Panc1 (cell line): ENCODE data around the gene CEND1. TPM values are rescaled to one million over a fixed set of nuclear protein-coding genes. Genes with fewer than 3 reads are reported as not detected.

Experiments
- ATAC-seq: fragments of 200-7000 bp; cut with Tn5 transposase; 2 replicates; pipeline ENCODE4 v1.9.1; 2020; ENCODE audit warnings: mild to moderate bottlenecking, moderate library complexity
- BruUV-seq: library from RNA; stranded (reverse); fragments of 400-500 nt; replicated peaks from 2 replicates; lab custom pipeline; 2021; lab: Mats Ljungman, UMichigan
- CTCF ChIA-PET: fragments of 300-600 bp; sonication (Branson Sonifier 250); formaldehyde crosslinking; loops from one replicate; lab custom pipeline; 2022; ENCODE audit warnings: antibody characterized with exemption; lab: Charles Lee
- POLR2A ChIA-PET: fragments of 300-600 bp; sonication (Branson Sonifier 250); formaldehyde crosslinking; loops from one replicate; lab custom pipeline; 2022; ENCODE audit warnings: antibody characterized with exemption; lab: Charles Lee
- DNase-seq: peaks from one replicate; pipeline ENCODE4 v3.0.0-alpha.2; 2010; ENCODE audit warnings: low read depth, low spot score
- H3K27ac ChIP-seq: 2 replicates; pipeline ENCODE4 v1.5.1; 2011; ENCODE audit warnings: mild to moderate bottlenecking, low read length, inconsistent platforms
- H3K27me3 ChIP-seq: fragments of 200-500 bp; sonication (Bioruptor generic); 2 replicates; pipeline ENCODE4 v1.6.0; 2014; ENCODE audit warnings: low read length, inconsistent platforms; ENCODE audit not compliant: control insufficient read depth, insufficient read depth
- H3K36me3 ChIP-seq: fragments of 200-500 bp; sonication (Bioruptor generic); 2 replicates; pipeline ENCODE4 v1.5.1; 2014; ENCODE audit warnings: inconsistent platforms, mild to moderate bottlenecking, low read length, moderate library complexity; ENCODE audit not compliant: control insufficient read depth, insufficient read depth
- H3K4me1 ChIP-seq: 2 replicates; pipeline ENCODE4 v1.5.1; 2011; ENCODE audit warnings: inconsistent platforms, mild to moderate bottlenecking, low read length, moderate library complexity; ENCODE audit not compliant: control insufficient read depth, insufficient read depth
- H3K4me3 ChIP-seq, 2 experiments: 2 replicates each; pipeline ENCODE4 v1.5.1; 2011 to 2012; ENCODE audit warnings: low read depth in 2 of 2, low read length in 2 of 2, mild to moderate bottlenecking in 2 of 2, inconsistent platforms in 1 of 2, moderate library complexity in 1 of 2
- H3K9me3 ChIP-seq: fragments of 200-500 bp; sonication (Bioruptor generic); 2 replicates; pipeline ENCODE4 v1.5.1; 2014; ENCODE audit warnings: low read depth, mild to moderate bottlenecking, inconsistent platforms, low read length, moderate library complexity; ENCODE audit not compliant: control insufficient read depth, insufficient read depth
- CTCF ChIP-seq: fragments of 450-650 bp; IDR thresholded peaks from 2 replicates; pipeline ENCODE4 v1.5.1; 2017; ENCODE audit warnings: mild to moderate bottlenecking
- POLR2AphosphoS5 ChIP-seq: IDR thresholded peaks from 2 replicates; pipeline ENCODE4 v1.6.1; 2012; ENCODE audit warnings: mild to moderate bottlenecking, low read depth, low read length, moderate library complexity
- REST ChIP-seq, 2 experiments: IDR thresholded peaks; 2 replicates each; pipeline ENCODE4 v1.6.1; 2011 to 2012; ENCODE audit warnings: low read depth in 2 of 2, control low read depth in 1 of 2, low read length in 1 of 2, mild to moderate bottlenecking in 1 of 2, moderate library complexity in 1 of 2; ENCODE audit not compliant: insufficient read depth in 1 of 2
- SIN3A ChIP-seq: IDR thresholded peaks from 2 replicates; pipeline ENCODE4 v1.6.1; 2012; ENCODE audit warnings: low read depth, mild to moderate bottlenecking, low read length, moderate library complexity, borderline replicate concordance; ENCODE audit not compliant: insufficient read depth
- TCF7L2 ChIP-seq: IDR thresholded peaks from 2 replicates; pipeline ENCODE4 v1.6.1; 2011; ENCODE audit warnings: mild to moderate bottlenecking, low read depth, low read length, inconsistent platforms
- in situ Hi-C: cut with HindIII; loops from 2 replicates; pipeline ENCODE4 v1.10.0; 2016; ENCODE audit warnings: low sequenced_read_pairs, low pct_unique_long_range_greater_than_20kb
- intact Hi-C: fragments of 100-400 bp; cut with micrococcal nuclease; formaldehyde crosslinking; loops from one replicate; pipeline ENCODE4 v1.10.0; 2022; ENCODE audit not compliant: unreplicated experiment
- total RNA-seq: library from RNA; stranded (reverse); gene quantifications from one replicate; pipeline ENCODE4 v1.2.1, GENCODE V29; 2021; ENCODE audit not compliant: unreplicated experiment

CEND1 gene
- total RNA-seq, 1 experiment from 2014 or later = 15.9 TPM

GRCh38 chr11:820655-821511 lies 31.0 kb upstream of the CEND1 start:
- DNase-seq = no peak
- ChIA-PET CTCF (interaction anchor here (0.7 kb wide), 2 partner anchors 9 to 18 kb away, joined by 3 to 4 read pairs; no protein-coding TSS in a partner anchor), POLR2A (interaction anchor here (0.9 to 1.9 kb wide), 2 partner anchors 8 to 12 kb away, joined by 3 to 11 read pairs; partner anchors contain the start of gene CRACR2B)
- Histone ChIP-seq H3K27ac (peak overlapping the region; percentile 89), H3K36me3 (0 out of 2 replicates have a peak, but pooled peaks cover 2% of the 10 kb centered on the region), H3K4me3 (peak overlapping the region; percentile 80 to 88), H3K4me1 (peaks cover 51% of the 10 kb centered on the region), H3K27me3 (no peaks in the 10 kb centered on the region), H3K9me3 (no peaks in the 10 kb centered on the region)
- intact Hi-C loops = no loop called here
- TF ChIP-seq CTCF (no peak), REST (IDR thresholded peaks at IDR 0.05; ENCODE audit: insufficient read depth in 1 of 2, low read depth in 2 of 2, low read length in 1 of 2) (no peak), POLR2AphosphoS5 (peak; percentile 69; the same call in 1 of the 2 replicates), TCF7L2 (no peak), SIN3A (peak; percentile 94; the same call in 1 of the 2 replicates)
- no TSS peak for BruUV-seq
- in situ Hi-C loops = no loop called here
- ATAC-seq = peak; percentile 63

DNA sequence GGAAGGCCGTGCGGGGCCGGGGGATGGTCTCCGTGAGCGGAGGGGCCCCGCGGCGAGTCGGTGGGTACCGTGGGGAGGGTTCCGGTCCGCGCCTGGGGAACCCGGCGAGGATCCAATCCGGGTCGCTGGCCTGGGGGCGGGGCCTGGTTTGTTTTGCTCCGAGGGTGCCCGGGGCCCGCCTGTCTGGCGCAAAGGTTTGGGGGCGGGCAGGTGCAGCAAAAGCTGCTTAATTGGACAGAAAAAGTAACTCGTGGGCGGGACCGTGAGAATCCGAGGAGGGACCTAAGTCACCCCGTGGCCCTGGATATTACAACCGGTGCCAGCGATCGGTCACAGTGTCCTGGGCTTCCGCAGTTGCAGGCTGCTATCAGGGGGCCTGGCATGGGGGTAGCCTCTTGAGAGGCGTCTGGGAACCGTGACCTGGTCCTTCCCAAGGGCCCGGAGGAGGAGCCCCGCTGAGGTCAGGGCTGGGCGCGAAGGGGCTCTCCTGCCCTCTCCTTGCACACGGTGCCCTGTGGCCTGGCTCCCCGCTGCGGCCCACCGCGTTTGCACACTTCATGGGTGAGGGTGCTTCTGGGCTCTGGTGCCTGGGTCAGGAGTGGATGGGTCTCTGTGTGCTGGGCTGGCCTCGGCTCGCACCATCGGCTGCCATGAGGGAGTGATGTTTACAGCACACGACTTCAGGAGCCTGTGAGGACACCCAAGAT lies 30.2 kb upstream of the CEND1 start:
- TSS peak; percentile 85 for BruUV-seq

More for the DNA sequence above, 30.2 kb upstream of the CEND1 start:
- no peak for TF ChIP-seq CTCF
- TF ChIP-seq POLR2AphosphoS5 = peak; percentile 69; the same call in 1 of the 2 replicates
- TF ChIP-seq SIN3A = peak; percentile 88; the same call in 1 of the 2 replicates
- TF ChIP-seq REST (IDR thresholded peaks at IDR 0.05; ENCODE audit: insufficient read depth in 1 of 2, low read depth in 2 of 2, low read length in 1 of 2) = no peak
- intact Hi-C loops = no loop called here
- 0 out of 2 replicates have a peak, but pooled peaks cover 2% of the 10 kb centered on the region for H3K36me3 ChIP-seq
- no peaks in the 10 kb centered on the region for H3K27me3 ChIP-seq
- no peaks in the 10 kb centered on the region for H3K9me3 ChIP-seq
- H3K27ac ChIP-seq = peak overlapping the region; percentile 89
- ChIA-PET CTCF (interaction anchor here (0.7 kb wide), 1 partner anchor 18 kb away, joined by 3 read pairs; no protein-coding TSS in a partner anchor), POLR2A (interaction anchor here (1.1 to 1.9 kb wide), 3 partner anchors 8 to 11 kb away, joined by 4 to 11 read pairs (median 9); partner anchors contain the start of gene CRACR2B)
- in situ Hi-C loops = no loop called here
- H3K4me1 ChIP-seq = peaks cover 45% of the 10 kb centered on the region
- DNase-seq (no peak), ATAC-seq (peak; percentile 67)
- peak overlapping the region; percentile 80 to 88 for H3K4me3 ChIP-seq
